T1000 (cell line): ENCODE measurements around the gene TFCP2.

ENCODE experiments used
- DNase-seq: peaks from one replicate; lab custom pipeline; 2025; ENCODE audit warnings: mixed read lengths; lab: John Stamatoyannopoulos, UW

TFCP2 gene

DNA sequence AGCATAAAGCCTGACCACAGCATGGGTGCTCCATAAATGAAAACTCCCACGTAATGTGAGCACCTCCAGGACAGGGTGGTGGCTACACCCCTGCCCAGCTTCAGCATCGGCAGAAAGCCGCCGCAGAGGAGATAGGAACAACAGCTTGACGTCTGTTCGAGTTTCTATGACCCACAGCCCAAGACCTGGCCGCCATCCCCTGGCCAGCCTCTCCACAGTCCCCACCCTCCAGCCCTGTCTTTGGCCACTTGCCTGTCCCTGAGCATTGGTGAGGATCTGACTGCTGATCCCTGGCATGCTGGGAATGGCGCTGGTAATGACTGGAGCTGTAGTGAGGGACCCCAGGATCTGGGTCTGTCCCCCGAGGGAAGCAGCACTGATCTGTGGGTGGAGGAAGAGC is 23.6 kb upstream of the TFCP2 start:
- DNase-seq: no peak

DNA sequence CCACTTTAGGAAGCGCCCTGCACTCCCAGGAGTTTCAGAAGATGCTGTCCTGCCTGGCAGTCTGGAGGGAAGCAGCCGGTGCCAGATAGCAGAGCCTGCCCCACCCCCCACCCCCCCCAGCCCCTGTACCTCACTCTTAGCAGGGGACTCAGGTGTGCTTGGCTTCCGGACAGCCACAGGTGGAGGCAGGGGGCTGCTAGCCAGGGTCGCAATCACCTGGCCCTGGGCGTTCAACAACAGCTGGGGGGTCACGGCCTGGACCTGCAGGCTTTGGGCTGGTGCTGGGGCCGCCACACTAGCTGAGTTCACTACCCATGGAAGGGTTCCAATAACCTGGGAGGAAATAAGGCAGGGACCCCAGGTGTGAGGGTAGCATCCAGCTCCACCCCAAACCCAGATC is 22.9 kb upstream of the TFCP2 start:
- DNase-seq: no peak

DNA sequence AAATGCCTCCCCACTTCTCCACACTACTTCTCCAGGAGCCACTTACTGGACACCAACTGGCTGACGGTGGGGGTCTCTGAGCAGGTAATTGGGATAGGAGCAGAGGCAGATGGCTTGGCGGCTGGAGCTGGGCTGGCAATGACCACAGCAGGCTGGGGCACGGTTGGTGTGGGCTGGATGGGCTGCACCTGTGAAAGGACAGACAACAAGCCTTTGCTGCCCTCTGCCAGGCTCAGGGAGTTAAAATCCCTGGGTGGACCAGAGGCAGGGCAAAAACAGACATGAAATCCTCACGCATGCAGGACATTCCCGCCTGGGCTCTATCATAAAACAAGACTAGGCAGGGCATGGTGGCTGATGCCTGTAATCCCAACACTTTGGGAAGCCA is 19.3 kb upstream of the TFCP2 start:
- DNase-seq: no peak

- no peak for DNase-seq
These were observed 18.8 kb upstream of the TFCP2 start for GRCh38 chr12:51191516-51192283.

DNA sequence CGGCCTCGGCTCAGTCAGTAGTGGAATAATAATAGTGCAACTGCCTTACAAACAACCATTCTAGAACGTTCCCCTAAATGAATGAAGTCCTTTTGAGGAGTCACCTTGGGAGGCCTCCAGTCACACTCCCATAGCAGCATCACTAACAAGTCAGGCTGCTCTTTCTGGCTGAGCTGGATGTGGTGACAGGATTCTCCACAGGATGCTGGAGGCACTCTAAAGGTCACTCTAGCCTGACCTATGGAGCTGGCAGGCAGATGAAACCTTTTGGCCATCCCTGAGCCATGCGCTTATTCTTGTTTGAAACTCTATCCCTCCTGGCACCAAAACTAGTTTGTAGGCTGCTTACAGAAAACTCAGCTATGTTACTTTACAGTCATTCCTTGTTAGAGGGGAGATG is 17.9 kb upstream of the TFCP2 start:
- no peak for DNase-seq

- no peak for DNase-seq
These were observed 16.9 kb upstream of the TFCP2 start for GRCh38 chr12:51189790-51190355.

- DNase-seq: no peak
These were observed 15.6 kb upstream of the TFCP2 start for GRCh38 chr12:51188359-51189051.

- no peak for DNase-seq
These were observed 14.5 kb upstream of the TFCP2 start for GRCh38 chr12:51187370-51187987.

DNA sequence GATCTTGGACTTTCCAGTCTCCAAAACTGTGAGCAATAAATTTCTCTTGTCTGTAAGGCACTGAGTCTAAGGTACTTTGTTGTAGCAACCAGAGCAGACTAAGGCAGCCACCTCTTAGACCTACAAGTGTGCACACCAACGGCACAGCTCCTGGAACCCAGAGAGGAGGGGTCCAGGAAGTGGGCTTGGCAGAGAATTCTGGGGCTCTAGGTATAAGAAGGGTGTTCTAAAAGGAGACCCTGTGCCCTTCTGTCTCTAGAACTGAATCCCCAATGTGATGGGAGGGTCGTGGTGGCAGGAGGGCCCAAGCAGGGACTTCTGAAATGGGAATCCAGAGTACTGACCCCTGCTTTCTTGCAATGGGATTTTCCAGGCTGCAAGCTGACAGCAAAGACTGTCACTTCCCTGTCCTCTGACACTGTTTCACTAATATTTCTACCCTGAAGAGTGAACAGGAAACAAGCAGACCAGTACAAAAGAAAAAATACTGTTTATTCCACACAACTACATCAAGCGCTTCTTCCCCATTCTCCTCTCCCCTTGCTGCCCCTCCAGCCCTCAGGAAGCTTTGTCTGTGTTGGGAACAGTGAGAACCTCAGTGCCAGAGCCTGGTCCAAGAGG is 13.6 kb upstream of the TFCP2 start:
- no peak for DNase-seq

DNA sequence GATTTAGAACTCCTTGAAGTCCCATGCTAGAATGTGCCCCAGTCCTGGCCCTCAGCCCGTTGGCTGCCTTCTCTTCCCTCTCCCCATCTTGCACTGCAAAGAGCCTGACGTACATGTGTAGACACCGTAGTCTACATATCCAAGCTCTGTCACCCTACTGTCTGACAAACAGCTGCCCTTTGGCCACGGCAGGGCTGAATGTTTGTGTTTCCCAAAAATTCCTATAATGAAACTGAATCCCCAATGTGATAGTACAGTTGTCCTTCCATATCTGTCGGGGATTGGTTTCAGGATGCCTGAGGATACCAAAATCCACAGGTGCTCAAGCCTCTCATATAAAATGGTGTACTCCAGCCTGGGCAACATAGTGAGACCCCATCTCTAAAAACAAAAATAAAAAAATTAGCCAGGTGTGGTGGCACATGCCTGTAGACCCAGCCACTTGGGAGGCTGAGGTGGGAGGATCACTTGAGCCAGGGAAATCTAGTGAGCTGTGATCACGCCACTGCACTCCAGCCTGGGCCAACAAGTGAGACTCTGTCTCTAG is 12.3 kb upstream of the TFCP2 start:
- no peak for DNase-seq

DNA sequence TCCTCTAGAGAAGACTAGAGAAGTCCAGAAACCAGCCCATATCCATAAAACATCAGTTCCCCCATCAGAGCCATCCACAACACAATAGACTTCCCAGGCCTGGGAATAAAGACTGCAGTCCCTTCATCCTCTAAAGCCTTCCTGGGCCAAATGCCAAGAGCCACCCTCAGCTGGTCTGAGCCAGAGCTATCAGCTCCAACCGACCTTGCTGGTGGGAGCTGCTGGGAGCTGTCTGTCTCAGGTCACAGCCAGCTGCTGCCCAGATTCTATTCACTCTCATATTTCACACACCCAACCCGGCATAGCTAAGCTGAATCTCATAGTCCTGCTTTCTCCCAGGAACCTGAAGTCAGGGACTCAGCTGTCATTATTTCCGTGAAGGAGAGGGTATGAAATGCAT is 10.9 kb upstream of the TFCP2 start:
- no peak for DNase-seq

- DNase-seq: no peak
These were observed 10.4 kb upstream of the TFCP2 start for GRCh38 chr12:51183349-51183748.

- DNase-seq: no peak
These were observed 8.6 kb upstream of the TFCP2 start for GRCh38 chr12:51181558-51181957.

- no peak for DNase-seq
These were observed 5.0 kb upstream of the TFCP2 start for GRCh38 chr12:51177897-51178296.

GRCh38 chr12:51174501-51174900 is 1.6 kb upstream of the TFCP2 start:
- DNase-seq: no peak

DNA sequence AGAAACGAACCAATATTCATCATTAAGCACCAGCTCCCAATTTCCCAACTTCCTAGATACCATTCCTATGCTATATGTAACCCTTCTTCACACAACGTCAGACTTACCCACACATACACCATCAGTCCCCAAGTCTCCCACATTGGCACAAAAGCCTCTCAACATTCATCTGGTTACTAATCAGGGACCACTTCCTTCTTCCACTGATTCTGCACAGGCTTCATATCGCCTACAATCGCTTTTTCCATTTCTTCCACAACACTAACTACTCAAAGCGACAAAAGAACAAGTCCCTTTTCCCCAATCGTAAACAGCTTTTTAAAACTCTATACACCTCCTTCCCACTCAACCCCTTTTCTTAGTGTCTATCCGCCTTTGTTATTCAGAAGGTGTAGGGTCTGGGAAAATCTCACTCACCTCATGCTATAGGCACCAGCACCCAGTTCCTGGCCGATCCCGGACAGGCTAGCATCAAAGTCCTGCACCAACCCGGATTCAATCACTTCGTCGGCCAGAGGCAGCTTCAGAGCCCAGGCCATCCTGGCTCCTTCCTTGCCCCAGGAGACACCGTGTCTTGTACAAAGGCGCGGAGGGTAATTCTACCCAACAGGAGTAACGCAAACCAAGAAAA is 936 bp downstream of the TFCP2 start:
- no peak for DNase-seq

DNA sequence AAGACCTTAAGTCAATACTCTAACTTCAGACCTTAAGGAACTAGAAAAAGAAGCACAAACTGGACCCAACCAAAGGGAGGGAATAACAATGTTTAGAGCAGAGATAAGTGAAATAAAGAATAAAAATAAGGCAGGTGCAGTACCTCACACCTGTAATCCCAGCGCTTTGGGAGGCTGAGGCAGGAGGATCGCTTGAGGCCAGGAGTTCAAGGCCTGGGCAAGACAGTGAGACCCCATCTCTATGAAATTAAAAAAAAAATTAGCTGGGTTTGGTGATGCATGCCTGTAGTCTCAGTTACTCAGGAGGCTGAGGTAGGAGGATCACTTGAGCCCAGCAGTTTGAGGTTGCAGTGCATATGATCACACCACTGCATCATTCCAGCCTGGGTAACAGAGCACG is 9.1 kb downstream of the TFCP2 start:
- no peak for DNase-seq

- no peak for DNase-seq
These were observed 10.7 kb downstream of the TFCP2 start for GRCh38 chr12:51162217-51162616.

- DNase-seq: no peak
These were observed 12.0 kb downstream of the TFCP2 start for GRCh38 chr12:51160814-51161459.

DNA sequence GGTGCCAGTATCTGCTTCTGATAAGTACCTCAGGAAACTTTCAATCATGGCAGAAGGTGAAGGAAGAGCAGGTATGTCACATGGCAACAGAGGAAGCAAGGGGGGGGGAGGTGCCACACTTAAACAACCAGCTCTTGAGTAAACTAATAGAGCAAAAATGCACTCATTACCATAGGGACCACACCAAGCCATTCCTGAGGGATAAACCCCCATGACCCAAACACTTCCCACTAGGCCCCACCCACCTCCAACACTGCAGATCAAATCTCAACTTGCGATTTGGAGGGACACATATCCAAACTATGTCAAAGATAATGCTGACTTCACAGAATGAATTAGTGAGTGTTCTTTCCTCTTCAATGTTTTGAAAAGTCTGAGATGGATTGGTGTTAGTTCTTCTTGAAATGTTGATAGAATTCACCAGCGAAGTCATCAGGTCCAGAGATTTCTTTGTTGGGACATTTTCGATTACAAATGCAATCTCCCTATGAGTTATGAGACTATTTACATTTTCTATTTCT is 16.6 kb downstream of the TFCP2 start:
- no peak for DNase-seq

DNA sequence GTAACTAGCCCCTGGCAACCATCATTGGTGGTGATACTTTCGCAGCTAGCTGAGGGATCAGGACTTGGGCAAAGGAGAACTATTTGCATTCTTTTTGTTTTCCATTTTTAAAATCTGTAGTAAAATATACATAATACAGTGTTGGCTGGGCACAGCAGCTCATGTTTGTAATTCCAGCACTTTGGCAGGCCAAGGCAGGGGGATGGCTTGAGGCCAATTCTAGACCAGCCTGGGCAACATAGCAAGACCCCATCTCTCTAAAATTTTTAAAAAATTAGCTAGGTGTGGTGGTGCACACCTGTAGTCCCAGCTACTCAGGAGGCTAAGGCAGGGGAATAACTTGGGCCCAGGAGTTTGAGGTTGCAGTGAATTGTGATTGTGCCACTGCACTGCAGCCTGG is 20.0 kb downstream of the TFCP2 start:
- DNase-seq: no peak
